ENCODE data around the gene TTC7B.
A peak's percentile ranks its signal among the peaks of the same experiment; 100 is the strongest.

Gene TTC7B

GRCh38 chr14:90777830-90778485, 38.3 kb downstream of the TTC7B start:
- DNase-seq (ENCODE audit: extremely low read depth in 1 of 2, low read depth in 1 of 2), result no peak

DNA sequence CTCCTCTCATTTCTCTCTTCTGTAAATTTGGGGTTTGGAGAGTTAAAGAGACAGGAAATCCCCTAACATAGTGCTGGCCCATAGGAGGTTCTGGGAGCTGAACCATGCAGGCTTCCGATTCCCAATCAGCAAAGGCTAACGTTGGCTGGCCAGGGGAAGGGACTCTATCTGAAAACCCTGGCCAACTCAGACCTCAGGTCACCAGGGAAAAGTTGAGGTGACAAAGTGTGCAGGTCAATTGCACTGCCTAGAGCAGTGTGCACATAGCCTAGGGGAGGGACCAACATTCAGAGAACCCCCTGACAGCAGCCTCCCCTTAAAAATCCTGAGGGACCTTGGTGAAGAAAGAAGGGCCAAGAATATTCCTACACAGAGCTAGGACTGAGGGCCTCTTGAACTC, 38.9 kb downstream of the TTC7B start:
- DNase-seq (ENCODE audit: extremely low read depth in 1 of 2, low read depth in 1 of 2), result no peak

GRCh38 chr14:90775441-90775840, 40.8 kb downstream of the TTC7B start:
- DNase-seq (ENCODE audit: extremely low read depth in 1 of 2, low read depth in 1 of 2), result no peak

- no peak for DNase-seq (ENCODE audit: extremely low read depth in 1 of 2, low read depth in 1 of 2)
These were observed 41.9 kb downstream of the TTC7B start for GRCh38 chr14:90774316-90774715.

DNA sequence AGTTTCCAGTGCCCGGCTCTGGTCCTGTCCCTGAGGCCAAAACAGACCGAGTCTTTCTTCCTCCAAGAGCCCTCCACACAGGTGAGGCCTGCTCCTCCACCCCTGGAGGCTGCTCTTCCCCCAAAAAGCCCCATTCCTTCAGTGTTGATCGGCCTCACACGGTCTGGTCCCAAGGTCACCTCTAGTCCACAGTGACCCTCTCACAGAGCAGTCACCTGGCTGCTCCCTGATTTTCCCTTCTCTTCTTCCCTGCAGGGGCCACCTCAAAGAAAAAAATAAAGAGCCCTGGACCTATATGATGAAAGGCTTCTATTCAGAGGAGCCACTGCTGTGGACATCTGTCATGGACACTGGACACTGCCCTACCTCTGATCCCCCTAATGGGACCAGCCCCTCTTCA, 42.5 kb downstream of the TTC7B start:
- no peak for DNase-seq (ENCODE audit: extremely low read depth in 1 of 2, low read depth in 1 of 2)

- DNase-seq (ENCODE audit: extremely low read depth in 1 of 2, low read depth in 1 of 2), result no peak
These were observed 43.1 kb downstream of the TTC7B start for GRCh38 chr14:90773196-90773486.

DNA sequence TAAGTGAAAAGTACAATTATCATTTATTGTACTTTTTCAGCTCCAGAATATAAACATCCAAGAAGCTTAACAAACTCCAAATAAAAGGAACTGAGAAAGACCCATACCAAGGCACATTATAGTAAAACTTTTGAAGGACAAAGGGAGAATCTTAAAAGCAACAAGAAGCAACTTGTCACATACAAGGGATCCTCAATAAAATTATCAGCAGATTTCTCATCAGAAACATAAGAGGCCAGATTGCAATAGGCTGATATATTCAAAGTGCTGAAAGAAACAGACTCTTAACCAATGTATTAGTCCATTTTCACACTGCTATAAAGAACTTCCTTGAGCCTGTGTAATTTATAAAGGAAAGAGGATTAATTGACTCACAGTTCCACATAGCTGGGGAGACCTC, 48.3 kb downstream of the TTC7B start:
- DNase-seq (ENCODE audit: extremely low read depth in 1 of 2, low read depth in 1 of 2), result no peak

GRCh38 chr14:90760591-90761316, 55.5 kb downstream of the TTC7B start:
- no peak for DNase-seq (ENCODE audit: extremely low read depth in 1 of 2, low read depth in 1 of 2)

DNA sequence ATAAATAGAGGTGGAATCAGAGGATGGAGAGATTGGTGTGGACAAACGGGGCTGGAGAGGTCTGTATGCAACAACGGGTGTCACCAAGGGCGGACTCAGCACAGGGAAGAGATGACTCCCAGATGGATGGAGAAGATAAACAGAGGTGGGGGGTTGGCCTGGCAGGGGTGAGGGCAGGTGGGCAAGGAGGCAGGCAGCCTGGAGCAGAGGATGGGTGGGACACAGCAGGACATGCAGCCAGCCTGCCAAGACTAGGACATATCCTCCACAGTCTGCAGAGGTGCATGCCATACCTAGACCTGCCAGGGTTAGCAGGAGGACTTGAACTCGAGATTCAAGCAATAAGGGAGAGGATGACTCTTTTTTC, 56.2 kb downstream of the TTC7B start:
- no peak for DNase-seq (ENCODE audit: extremely low read depth in 1 of 2, low read depth in 1 of 2)

- no peak for DNase-seq (ENCODE audit: extremely low read depth in 1 of 2, low read depth in 1 of 2)
These were observed 56.7 kb downstream of the TTC7B start for GRCh38 chr14:90759370-90760077.

DNA sequence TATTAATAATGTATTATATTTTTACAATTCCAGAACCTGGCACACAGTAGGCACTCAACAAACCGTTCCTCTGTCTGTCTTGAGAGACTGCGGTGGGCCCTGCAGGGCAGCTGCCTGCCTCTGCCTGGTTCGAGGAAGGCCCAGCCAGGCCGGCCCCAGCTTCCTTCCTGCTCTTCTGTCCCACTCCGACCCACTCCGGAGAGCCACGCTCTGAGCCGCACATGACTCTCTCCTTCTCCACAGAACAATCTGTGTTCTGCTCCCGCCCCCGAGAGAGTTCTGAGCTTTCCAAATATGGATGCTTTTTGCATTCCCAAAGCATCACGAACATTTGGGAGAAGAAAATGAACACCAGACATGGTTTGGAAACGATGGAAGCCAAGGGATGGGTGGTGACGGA, 57.3 kb downstream of the TTC7B start:
- no peak for DNase-seq (ENCODE audit: extremely low read depth in 1 of 2, low read depth in 1 of 2)

DNA sequence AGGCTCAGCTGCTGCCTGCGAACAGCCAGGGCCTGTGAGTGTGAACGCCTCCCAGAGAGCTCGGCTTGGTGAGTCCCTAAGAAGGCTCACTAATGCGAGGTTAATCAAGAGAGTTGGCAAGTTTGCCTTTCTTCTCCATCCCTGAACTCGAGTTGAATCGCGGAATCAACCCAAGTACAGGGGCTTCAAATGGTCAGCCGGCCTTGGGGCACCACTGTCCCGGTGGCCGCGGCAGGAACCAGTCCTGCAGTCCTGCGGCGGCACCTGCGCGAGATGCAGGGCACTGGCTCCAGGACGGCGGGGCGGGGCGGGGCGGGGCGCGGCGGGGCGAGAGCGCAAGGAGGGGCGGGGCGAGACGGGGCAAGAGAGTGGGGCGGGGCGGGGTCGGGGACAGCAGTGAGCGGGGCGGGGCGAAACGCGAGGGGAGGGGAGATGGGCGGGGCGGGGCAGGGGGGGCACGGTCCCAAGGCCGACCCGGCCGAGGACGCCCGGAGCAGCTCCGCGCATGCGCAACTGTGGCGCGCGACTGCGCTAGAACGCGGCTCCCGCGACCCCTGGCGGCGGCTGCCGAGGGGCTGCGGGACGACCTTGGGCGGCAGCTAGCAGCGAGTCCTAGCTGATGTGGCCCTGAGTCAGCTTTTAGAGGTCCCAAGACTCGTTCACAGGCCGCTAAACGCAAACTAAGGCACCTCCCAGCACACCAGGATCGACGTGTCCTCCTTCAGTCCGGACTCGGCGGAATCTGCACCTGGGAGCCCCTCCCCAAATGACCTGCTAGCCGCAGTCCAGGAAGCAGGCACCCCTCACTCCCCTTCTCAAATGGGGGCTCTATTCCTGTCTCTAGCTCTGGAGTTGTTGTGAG, 58.0 kb downstream of the TTC7B start:
- peak; percentile 85 to 94 for DNase-seq (ENCODE audit: extremely low read depth in 1 of 2, low read depth in 1 of 2)

- DNase-seq (ENCODE audit: extremely low read depth in 1 of 2, low read depth in 1 of 2), result no peak
These were observed 58.8 kb downstream of the TTC7B start for GRCh38 chr14:90757452-90757851.

GRCh38 chr14:90756755-90757345, 59.4 kb downstream of the TTC7B start:
- no peak for DNase-seq (ENCODE audit: extremely low read depth in 1 of 2, low read depth in 1 of 2)

- no peak for DNase-seq (ENCODE audit: extremely low read depth in 1 of 2, low read depth in 1 of 2)
These were observed 60.4 kb downstream of the TTC7B start for GRCh38 chr14:90755661-90756304.

DNA sequence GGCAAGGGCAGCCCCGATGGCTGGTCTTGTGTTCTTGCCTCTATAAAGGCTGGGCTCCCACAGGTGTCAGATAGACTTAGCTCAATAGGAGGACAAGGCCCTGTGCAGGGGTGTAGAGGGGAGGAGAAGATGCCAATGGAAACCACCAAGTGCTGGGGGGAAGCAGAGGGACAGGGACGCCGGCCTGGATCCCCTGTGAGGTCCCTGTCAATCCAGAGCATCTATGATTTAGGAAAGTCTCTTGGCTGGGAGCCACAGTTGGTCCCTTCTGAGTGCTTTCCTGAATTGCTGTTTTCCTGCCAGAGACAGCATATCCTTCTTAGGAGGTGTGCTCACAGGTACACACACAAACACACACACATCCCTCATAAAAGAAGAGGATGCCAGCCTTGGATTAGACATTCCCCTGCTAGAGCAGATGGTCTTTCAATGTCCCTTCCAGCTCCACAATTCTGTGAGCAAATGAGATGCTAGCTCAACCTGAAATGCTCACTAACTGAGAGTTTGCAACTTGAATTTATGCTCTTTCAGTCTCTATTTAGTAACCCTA, 62.7 kb downstream of the TTC7B start:
- DNase-seq (ENCODE audit: extremely low read depth in 1 of 2, low read depth in 1 of 2), result no peak

- DNase-seq (ENCODE audit: extremely low read depth in 1 of 2, low read depth in 1 of 2), result no peak
These were observed 65.5 kb downstream of the TTC7B start for GRCh38 chr14:90750701-90751100.

DNA sequence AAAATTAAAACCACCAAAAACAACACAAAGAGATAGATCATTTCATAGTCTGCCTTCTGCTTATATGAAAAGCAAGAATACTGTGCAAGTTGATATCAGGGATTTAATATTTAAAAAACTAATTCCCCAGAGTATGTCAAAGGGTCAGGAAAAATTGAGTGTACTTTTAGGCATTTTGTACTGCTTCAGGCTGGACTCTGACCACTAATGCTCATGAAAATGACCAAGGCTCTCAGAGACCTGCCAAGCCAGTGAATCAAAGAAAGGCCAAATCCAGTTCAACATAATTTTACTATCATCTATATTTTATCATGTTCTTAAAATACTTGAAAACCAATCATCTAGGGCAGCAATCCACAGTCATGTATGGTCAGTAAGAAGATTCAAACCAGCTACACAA, 66.0 kb downstream of the TTC7B start:
- no peak for DNase-seq (ENCODE audit: extremely low read depth in 1 of 2, low read depth in 1 of 2)

DNA sequence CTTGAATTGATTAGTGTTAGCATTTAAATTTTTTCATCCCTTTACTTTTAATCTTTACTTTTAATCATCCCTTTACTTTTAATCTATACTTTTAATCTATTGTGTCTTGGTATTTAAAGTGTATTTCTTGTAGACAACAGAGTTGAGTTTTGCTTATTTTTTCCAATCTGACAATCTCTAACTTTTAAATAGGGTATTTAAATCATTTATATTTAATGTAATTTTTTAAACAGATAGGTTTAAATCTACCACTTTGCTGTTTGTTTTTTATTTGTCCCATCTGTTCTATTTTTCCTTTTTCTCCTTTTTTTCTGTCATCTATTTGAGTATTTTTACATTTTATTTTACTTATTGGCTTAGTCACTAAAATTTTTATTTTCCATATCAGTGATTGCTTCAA, 68.3 kb downstream of the TTC7B start:
- DNase-seq (ENCODE audit: extremely low read depth in 1 of 2, low read depth in 1 of 2), result no peak

DNA sequence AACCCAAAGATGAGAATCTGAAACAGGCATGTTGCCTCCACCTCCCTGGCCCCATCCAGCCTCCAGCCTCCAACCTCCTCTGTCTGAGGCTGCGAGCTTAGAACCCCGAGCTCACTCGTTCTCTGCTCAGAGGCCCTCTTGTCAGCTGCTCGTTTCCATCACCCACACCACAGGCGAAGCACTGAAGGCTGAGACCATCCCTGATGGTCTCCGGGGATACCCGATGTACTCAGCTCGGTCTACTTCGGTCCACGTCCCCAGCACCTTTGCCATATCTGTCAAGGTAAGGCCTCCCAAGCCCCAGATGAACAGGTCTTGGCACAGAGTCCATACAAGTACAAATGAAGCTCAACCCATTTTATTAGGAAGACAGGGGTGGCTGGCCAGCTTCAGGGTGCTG, 72.4 kb downstream of the TTC7B start:
- no peak for DNase-seq (ENCODE audit: extremely low read depth in 1 of 2, low read depth in 1 of 2)

Measured in stimulated activated CD8-positive, alpha-beta memory T cell treated with anti-CD3 and anti-CD28 coated beads, Interleukin-7, amount 100 ng/mL, for 48 hours (primary cell).